NCI-H82 treated with DMSO at 0.1 percent for 48 hours (cell line): Measurements from ENCODE around the gene OR9G4.

ENCODE experiments used
- DNase-seq: peaks from one replicate; lab custom pipeline; 2025; ENCODE audit not compliant: unreplicated experiment; lab: John Stamatoyannopoulos, UW

Gene OR9G4

GRCh38 chr11:56748597-56748996, at the start of gene OR9G4:
OR9G4 (minus strand) TSS chr11:56748697; CDS start chr11:56743766, 4,931 bp downstream.
- no peak for DNase-seq

GRCh38 chr11:56783448-56784041, 35.0 kb upstream of the OR9G4 start:
- DNase-seq, result no peak

- DNase-seq, result no peak
Measured at GRCh38 chr11:56782167-56782847, 33.8 kb upstream of the OR9G4 start.

GRCh38 chr11:56776809-56777208, 28.3 kb upstream of the OR9G4 start:
- no peak for DNase-seq

DNA sequence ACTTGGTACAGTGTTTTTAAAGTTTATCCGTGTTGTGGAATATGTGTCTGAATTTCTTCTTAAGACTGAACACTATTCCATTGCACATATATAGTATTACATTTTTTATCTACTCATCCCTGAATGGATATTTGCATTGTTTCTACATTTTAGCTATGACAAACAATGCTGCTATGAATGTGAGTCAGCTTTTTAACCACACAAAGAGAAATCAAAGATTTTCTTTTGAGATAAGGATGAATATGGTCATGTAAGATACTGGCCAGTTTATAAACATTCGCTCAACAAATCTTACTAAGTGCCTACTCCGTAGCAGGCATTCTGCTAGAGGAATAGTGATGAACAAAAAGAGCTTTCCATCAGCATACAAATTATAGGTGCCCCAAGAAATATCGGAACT, 16.5 kb upstream of the OR9G4 start:
- DNase-seq, result no peak

DNA sequence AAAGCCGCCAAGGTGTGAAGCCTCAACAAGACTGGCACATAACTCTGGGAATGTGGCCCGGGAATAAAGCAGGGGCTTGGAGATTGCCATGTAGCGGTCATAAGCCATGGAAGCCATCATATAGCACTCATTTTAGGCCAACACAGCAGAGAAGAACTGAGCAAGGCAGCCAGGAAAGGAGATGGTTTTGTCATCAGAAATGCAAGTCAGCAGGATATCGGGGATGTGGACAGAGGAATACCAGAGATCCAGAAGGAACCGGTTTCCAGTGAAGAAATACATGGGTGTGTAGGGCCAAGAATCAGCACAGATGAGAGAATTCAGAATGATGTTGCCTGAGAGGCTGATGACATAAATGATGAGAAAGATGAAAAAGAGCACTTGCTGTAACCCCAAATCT, 3.0 kb upstream of the OR9G4 start:
- no peak for DNase-seq

DNA sequence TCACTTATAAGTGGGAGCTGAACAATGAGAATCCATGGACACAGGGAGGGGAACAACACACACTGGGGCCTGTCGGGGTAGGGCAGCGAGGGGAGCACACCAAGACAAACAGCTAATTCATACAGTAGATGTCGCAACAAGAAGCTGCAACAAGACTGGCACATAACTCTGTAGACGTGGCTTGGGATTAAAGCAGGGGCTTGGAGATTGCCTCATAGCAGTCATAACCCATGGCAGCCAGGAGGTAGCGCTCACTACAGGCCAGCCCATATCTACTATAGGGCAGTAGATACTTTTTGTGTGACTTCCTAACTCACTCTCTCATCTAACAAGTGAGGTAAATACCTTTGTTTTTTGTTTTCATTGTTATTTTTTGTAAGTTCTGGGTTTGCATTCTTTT, 1.7 kb upstream of the OR9G4 start:
- DNase-seq, result no peak

- DNase-seq, result no peak
Measured at GRCh38 chr11:56740886-56741285, 7.6 kb downstream of the OR9G4 start.

- DNase-seq, result no peak
Measured at GRCh38 chr11:56740107-56740506, 8.4 kb downstream of the OR9G4 start.

DNA sequence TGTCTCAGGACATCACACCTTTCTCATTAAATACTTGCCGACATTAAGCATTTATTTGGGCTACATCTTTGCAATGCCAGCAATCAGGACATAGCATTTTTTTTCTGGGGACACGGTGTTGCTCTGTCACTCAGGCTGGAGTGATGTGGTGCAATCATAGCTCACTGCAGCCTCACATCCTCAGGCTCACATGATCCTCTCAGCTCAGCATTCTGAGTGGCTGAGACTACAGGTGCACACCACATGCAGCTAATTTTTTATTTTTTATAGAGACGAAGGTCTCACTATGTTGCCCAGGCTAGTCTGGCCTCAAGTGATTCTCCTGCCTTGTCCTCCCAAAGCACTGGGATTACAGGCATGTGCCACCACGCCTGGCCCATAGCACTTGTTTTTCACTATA, 28.0 kb downstream of the OR9G4 start:
- no peak for DNase-seq

- DNase-seq, result no peak
Measured at GRCh38 chr11:56716379-56716854, 32.1 kb downstream of the OR9G4 start.

GRCh38 chr11:56714206-56714605, 34.3 kb downstream of the OR9G4 start:
- DNase-seq, result no peak

- no peak for DNase-seq
Measured at GRCh38 chr11:56706486-56706885, 42.0 kb downstream of the OR9G4 start.

GRCh38 chr11:56705784-56706396, 42.6 kb downstream of the OR9G4 start:
- DNase-seq, result no peak

- no peak for DNase-seq
Measured at GRCh38 chr11:56700914-56701485, 47.5 kb downstream of the OR9G4 start.

DNA sequence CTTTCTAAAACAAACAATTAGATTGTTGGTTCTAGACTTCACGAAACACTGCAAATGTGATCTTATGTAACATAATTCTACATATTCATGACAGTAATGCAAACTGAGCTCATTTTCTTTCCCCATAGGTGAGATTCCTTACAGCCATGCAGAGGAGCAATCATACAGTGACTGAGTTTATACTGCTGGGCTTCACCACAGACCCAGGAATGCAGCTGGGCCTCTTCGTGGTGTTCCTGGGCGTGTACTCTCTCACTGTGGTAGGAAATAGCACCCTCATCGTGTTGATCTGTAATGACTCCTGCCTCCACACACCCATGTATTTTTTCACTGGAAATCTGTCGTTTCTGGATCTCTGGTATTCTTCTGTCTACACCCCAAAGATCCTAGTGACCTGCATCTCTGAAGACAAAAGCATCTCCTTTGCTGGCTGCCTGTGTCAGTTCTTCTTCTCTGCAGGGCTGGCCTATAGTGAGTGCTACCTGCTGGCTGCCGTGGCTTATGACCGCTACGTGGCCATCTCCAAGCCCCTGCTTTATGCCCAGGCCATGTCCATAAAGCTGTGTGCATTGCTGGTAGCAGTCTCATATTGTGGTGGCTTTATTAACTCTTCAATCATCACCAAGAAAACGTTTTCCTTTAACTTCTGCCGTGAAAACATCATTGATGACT, 48.1 kb downstream of the OR9G4 start:
- DNase-seq, result no peak

DNA sequence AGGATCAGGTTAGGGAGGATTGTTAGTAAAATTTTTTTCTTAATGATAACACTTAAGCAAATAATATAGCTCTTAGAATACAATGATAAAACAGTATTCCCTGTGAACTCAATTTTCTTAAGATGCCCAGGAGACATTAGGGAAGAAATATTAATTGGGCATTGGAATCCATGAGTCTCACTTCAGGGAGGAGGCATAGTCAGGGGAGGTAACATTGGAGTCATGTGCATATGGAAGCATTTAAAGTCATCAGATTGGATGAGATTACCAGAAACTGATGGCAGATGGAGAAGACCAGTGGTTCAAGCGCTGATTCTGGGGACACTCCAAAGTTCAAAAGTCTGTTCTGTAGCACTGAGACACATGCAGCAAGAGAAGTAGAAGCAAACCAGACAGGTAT, 49.7 kb downstream of the OR9G4 start, which contains the start of gene OR9G1:
OR9G1 (plus strand) TSS at position 301 of the 400 bp plus-strand sequence. CDS start 1,293 bp downstream, outside the sequence.
- no peak for DNase-seq

DNA sequence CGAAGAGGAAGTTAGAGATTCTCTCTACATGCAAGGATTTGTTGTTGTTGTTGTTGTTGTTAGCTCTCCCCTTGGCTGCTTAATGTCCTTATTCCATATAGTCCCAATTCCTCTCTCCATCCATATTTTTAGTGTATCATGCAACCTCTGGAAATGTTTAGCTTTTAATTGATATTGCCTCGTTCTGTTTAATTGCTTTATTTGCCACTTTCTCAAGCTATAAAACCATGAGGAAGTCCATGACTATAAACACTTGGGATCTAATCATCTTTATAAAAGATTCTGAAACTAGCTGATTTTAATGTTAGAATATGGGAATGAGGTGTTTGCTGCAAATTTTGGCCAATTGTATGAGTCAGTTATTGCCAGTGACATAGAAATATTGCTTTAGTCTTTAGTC, 55.1 kb downstream of the OR9G4 start:
- no peak for DNase-seq
